GM12878 (cell line): ENCODE measurements around the gene CACNA2D1. TPM values are rescaled to one million over a fixed set of nuclear protein-coding genes. Genes with fewer than 3 reads are reported as not detected.

Source experiments
- ATAC-seq: fragments of 200-7000 bp; cut with Tn5 transposase; 3 replicates; pipeline ENCODE4 v1.9.1; 2020; ENCODE audit warnings: mild to moderate bottlenecking, moderate library complexity
- BruUV-seq: library from RNA; stranded (reverse); fragments of 400-500 nt; replicated peaks from 2 replicates; lab custom pipeline; 2021; lab: Mats Ljungman, UMichigan
- CTCF ChIA-PET: fragments of 300-600 bp; sonication (Branson Sonifier 250); formaldehyde crosslinking; extraction: SDS; loops from one replicate; lab custom pipeline; 2021; ENCODE audit warnings: inconsistent platforms; lab: Yijun Ruan, JAX
- POLR2A ChIA-PET: fragments of 350-600 bp; formaldehyde crosslinking; extraction: SDS; loops from one replicate; lab custom pipeline; 2021; ENCODE audit warnings: inconsistent platforms; lab: Charles Lee
- RAD21 ChIA-PET: fragments of 300-600 bp; sonication (Branson Sonifier 250); formaldehyde crosslinking; loops from one replicate; lab custom pipeline; 2023; ENCODE audit warnings: antibody characterized with exemption; ENCODE audit not compliant: unreplicated experiment; lab: Charles Lee
- SMC1A ChIA-PET: fragments of 300-600 bp; sonication (Branson Sonifier 250); formaldehyde crosslinking; loops from one replicate; lab custom pipeline; 2023; ENCODE audit not compliant: unreplicated experiment, uncharacterized antibody; lab: Charles Lee
- DNase-seq: peaks from one replicate; pipeline ENCODE4 v3.0.0-alpha.2; 2011; ENCODE audit warnings: low read depth, low spot score
- FAIRE-seq: peaks from 3 replicates; lab custom pipeline; 2011; peaks lifted over from hg19 to GRCh38; lab: Jason Lieb, UNC
- H2AFZ ChIP-seq: 2 replicates; pipeline ENCODE4 v1.6.0; 2011; ENCODE audit warnings: low read depth, low read length, control low read depth; ENCODE audit not compliant: control insufficient read depth
- H3K27ac ChIP-seq: 2 replicates; pipeline ENCODE4 v1.5.1; 2011; ENCODE audit warnings: control low read depth; ENCODE audit not compliant: control insufficient read depth, insufficient read depth
- H3K27me3 ChIP-seq, 2 experiments: replicated peaks in 1 of 2; 2 replicates each; pipeline versions ENCODE4 v1.6.0 to v1.6.1; 2011; ENCODE audit warnings: low read length in 1 of 2; ENCODE audit not compliant: control insufficient read depth in 2 of 2, insufficient read depth in 2 of 2
- H3K36me3 ChIP-seq, 2 experiments: 2 replicates each; pipeline ENCODE4 v1.5.1; 2011; ENCODE audit warnings: low read length in 1 of 2; ENCODE audit not compliant: control insufficient read depth in 2 of 2, insufficient read depth in 2 of 2
- H3K4me1 ChIP-seq: 2 replicates; pipeline ENCODE4 v1.6.1; 2011; ENCODE audit warnings: mild to moderate bottlenecking, low read length, moderate library complexity, mixed read lengths; ENCODE audit not compliant: control insufficient read depth, insufficient read depth
- H3K4me2 ChIP-seq: 2 replicates; pipeline ENCODE4 v1.6.0; 2011; ENCODE audit warnings: control low read depth; ENCODE audit not compliant: control insufficient read depth, insufficient read depth
- H3K4me3 ChIP-seq: fragments of 200-600 bp; sonication (generic); 2 replicates; pipeline ENCODE4 v1.5.1; 2016
- H3K79me2 ChIP-seq: 2 replicates; pipeline ENCODE4 v1.6.0; 2011; ENCODE audit warnings: low read length; ENCODE audit not compliant: control insufficient read depth, insufficient read depth
- H3K9ac ChIP-seq: 2 replicates; pipeline ENCODE4 v1.8.0; 2011; ENCODE audit warnings: low read length, control low read depth, mixed read lengths; ENCODE audit not compliant: control insufficient read depth, insufficient read depth
- H3K9me3 ChIP-seq: replicated peaks from 3 replicates; pipeline ENCODE4 v1.5.1; 2011; ENCODE audit warnings: mild to moderate bottlenecking, low read length; ENCODE audit not compliant: control insufficient read depth, insufficient read depth
- H4K20me1 ChIP-seq: 2 replicates; pipeline ENCODE4 v1.6.0; 2011; ENCODE audit not compliant: control insufficient read depth, insufficient read depth
- BCLAF1 ChIP-seq: fragments of 450-650 bp; IDR thresholded peaks from 2 replicates; pipeline ENCODE4 v1.6.1; 2017; ENCODE audit warnings: antibody characterized with exemption, mild to moderate bottlenecking, moderate library complexity
- CHD1 ChIP-seq: IDR thresholded peaks from 2 replicates; pipeline ENCODE4 v1.6.1; 2012; ENCODE audit warnings: low read depth, low read length, improper control_type of control experiment
- E4F1 ChIP-seq: fragments of 450-650 bp; IDR thresholded peaks from 2 replicates; pipeline ENCODE4 v1.6.1; 2018; ENCODE audit warnings: borderline replicate concordance, mild to moderate bottlenecking; ENCODE audit not compliant: partially characterized antibody
- EGR1 ChIP-seq, 2 experiments: IDR thresholded peaks; 1 replicate in 1 of 2; 2 replicates in 1 of 2; pipeline ENCODE4 v1.6.1; 2011 to 2012; ENCODE audit warnings: low read depth in 2 of 2, low read length in 2 of 2, borderline replicate concordance in 1 of 2, mild to moderate bottlenecking in 1 of 2, moderate library complexity in 1 of 2
- IKZF1 ChIP-seq: fragments of 450-650 bp; conservative IDR thresholded peaks from 2 replicates; pipeline ENCODE4 v1.6.1; 2017; ENCODE audit warnings: antibody characterized with exemption, mild to moderate bottlenecking
- JUNB ChIP-seq: IDR thresholded peaks from 2 replicates; pipeline ENCODE4 v1.6.1; 2016; ENCODE audit warnings: antibody characterized with exemption, mild to moderate bottlenecking
- MYB ChIP-seq: fragments of 150-350 bp; IDR thresholded peaks from 2 replicates; pipeline ENCODE4 v1.6.1; 2014; ENCODE audit warnings: mild to moderate bottlenecking, low read depth, low read length, borderline replicate concordance
- PAX8 ChIP-seq: fragments of 450-650 bp; IDR thresholded peaks from 2 replicates; pipeline ENCODE4 v1.6.1; 2017; ENCODE audit warnings: mild to moderate bottlenecking, moderate library complexity
- POU2F2 ChIP-seq: IDR thresholded peaks from 3 replicates; pipeline ENCODE4 v1.6.1; 2011; ENCODE audit warnings: low read depth, mild to moderate bottlenecking, low read length, borderline replicate concordance
- TARDBP ChIP-seq: IDR thresholded peaks from 2 replicates; pipeline ENCODE4 v1.6.1; 2016; ENCODE audit warnings: borderline replicate concordance
- ZZZ3 ChIP-seq: IDR thresholded peaks from 2 replicates; pipeline ENCODE4 v1.6.1; 2011; ENCODE audit warnings: low read depth; ENCODE audit not compliant: control insufficient read depth, insufficient read length
- WGBS: methylation state at CpG from one replicate; pipeline ENCODE4 v1.1.6; 2016; ENCODE audit warnings: low lambda C conversion rate; ENCODE audit not compliant: insufficient replicate concordance, insufficient coverage; ENCODE audit errors: missing lambda C conversion rate; 5-methylcytosine and 5-hydroxymethylcytosine counted together
- in situ Hi-C: fragments of 300-500 bp; cut with MboI; formaldehyde crosslinking; loops from 9 replicates; pipeline ENCODE4 v1.14.3; 2018; ENCODE audit warnings: mixed read lengths
- intact Hi-C: fragments of 100-400 bp; cut with micrococcal nuclease; formaldehyde crosslinking; loops from one replicate; pipeline ENCODE4 v1.14.2; 2022; ENCODE audit not compliant: unreplicated experiment
- polyA plus RNA-seq, 11 experiments: library from polyadenylated mRNA; depleted of rRNA in 4 of 11; unstranded in 6 of 11; stranded (reverse) in 5 of 11; fragments of >200 nt; fragmentation: Nextera tagmentation in 4 of 11; fragmentation: Illumina TruSeq in 1 of 11; extraction: Ambion mirVana in 4 of 11; extraction: Trizol in 1 of 11; gene quantifications; 1 replicate in 1 of 11; 2 replicates in 10 of 11; pipeline versions ENCODE4 v1.2.1 to v1.2.3, GENCODE V29; 2011 to 2016; ENCODE audit warnings: inconsistent platforms in 2 of 11, missing spikeins in 2 of 11, low read depth in 1 of 11
- total RNA-seq, 4 experiments: library from RNA; depleted of rRNA in 3 of 4; stranded (reverse); fragments of >200 nt in 3 of 4; fragmentation: Illumina TruSeq in 1 of 4; extraction: Trizol in 1 of 4; gene quantifications; 2 replicates each; pipeline versions ENCODE4 v1.2.1 to v1.2.3, GENCODE V29; 2013 to 2021
- TF ChIP-seq, protein P1 (sequence below): IDR thresholded peaks from 2 replicates; pipeline ENCODE4 v1.6.1; 2011; ENCODE audit warnings: borderline replicate concordance, low read depth, mild to moderate bottlenecking, moderate library complexity, low read length; ENCODE audit not compliant: insufficient read depth, poor library complexity, severe bottlenecking

The CACNA2D1 gene
- total and polyA plus RNA-seq, 10 of the 15 experiments (the other 5 are each of a cell fraction or from before 2014, with no cell fraction given) = 0.14 to 14.8 (median 0.97) TPM

DNA sequence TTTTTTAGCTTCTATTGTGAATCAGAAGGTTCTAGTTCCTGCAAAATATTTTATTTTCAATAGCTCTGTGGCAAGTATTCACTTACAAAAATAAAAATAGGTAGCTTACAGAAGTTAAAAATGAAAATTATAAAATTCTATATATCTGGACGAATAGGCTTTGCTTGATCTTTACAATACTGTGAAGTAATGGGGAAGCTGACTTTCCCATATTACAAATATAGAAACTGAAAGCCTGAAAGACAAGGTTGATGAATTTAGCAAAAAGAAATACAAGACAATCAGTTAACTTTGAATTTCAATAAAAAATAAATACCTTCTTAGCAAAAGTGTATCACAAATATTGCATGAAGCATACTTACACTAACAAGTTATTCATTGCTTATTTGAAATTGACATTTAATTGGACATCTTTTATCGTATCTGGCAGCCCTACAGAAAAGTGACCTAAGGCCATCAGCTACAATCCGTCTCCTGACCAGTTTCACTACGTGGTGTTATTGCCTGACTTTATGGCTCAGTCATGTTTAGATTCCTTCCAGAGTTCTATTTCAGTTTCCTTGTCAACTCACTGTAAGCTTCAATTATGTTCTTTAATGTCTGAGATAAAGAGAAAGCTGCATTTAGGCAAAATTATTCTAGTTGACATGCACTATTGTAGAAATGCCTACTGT lies 363.2 kb downstream of the CACNA2D1 start:
- intact Hi-C loops (loop anchor here (1.0 kb wide), 1 partner anchor 29 kb away; no protein-coding TSS in a partner anchor), in situ Hi-C loops (no loop called here)
- Histone ChIP-seq H3K4me3 (no peak overlapping the region), H4K20me1 (no peaks in the 10 kb centered on the region), H3K27ac (no peak overlapping the region), H3K27me3 (no peaks in the 10 kb centered on the region), H3K79me2 (no peaks in the 10 kb centered on the region), H2AFZ (no peak overlapping the region), H3K36me3 (no peaks in the 10 kb centered on the region), H3K4me2 (peak overlapping the region; percentile 4; the same call in 1 of the 2 replicates), H3K4me1 (no peaks in the 10 kb centered on the region), H3K9me3 (no peaks in the 10 kb centered on the region), H3K9ac (no peak overlapping the region)
- SMC1A ChIA-PET = interaction anchor here (0.6 to 4.4 kb wide), 32 partner anchors 9 to 491 kb away, joined by 3 to 39 read pairs (median 4); no protein-coding TSS in a partner anchor
- POLR2A ChIA-PET = interaction anchor here (0.6 to 1.4 kb wide), 8 partner anchors 9 to 376 kb away, joined by 3 to 9 read pairs (median 3); no protein-coding TSS in a partner anchor
- DNase-seq (peak; percentile 13), FAIRE-seq (no peak), ATAC-seq (peak; percentile 88)
- CTCF ChIA-PET = interaction anchor here (0.5 to 3.0 kb wide), 14 partner anchors 8 to 491 kb away, joined by 3 to 13 read pairs (median 4); no protein-coding TSS in a partner anchor
- BruUV-seq = no TSS peak
- WGBS = 13% methylated on average over 4 of the region's 4 CpGs
- RAD21 ChIA-PET = interaction anchor here (0.7 to 4.5 kb wide), 21 partner anchors 10 to 401 kb away, joined by 3 to 46 read pairs (median 4); no protein-coding TSS in a partner anchor
- TF ChIP-seq EGR1 (IDR thresholded peaks at IDR 0.05; ENCODE audit: borderline replicate concordance in 1 of 2, low read depth in 2 of 2, low read length in 2 of 2) (no peak), CHD1 (no peak), ZZZ3 (no peak), BCLAF1 (no peak), MYB (no peak), TARDBP (no peak), POU2F2 (no peak), IKZF1 (peak; percentile 51; the same call in 1 of the 2 replicates), JUNB (peak; percentile 57), E4F1 (no peak), PAX8 (no peak)
- TF ChIP-seq, protein P1, sequence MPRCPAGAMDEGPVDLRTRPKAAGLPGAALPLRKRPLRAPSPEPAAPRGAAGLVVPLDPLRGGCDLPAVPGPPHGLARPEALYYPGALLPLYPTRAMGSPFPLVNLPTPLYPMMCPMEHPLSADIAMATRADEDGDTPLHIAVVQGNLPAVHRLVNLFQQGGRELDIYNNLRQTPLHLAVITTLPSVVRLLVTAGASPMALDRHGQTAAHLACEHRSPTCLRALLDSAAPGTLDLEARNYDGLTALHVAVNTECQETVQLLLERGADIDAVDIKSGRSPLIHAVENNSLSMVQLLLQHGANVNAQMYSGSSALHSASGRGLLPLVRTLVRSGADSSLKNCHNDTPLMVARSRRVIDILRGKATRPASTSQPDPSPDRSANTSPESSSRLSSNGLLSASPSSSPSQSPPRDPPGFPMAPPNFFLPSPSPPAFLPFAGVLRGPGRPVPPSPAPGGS = no peak
